Breast epithelium (tissue), 3 donors: Measurements from ENCODE around the gene GBP2.

Experiments used
- POLR2AphosphoS5 ChIP-seq, 3 donors: sonication (generic); formaldehyde crosslinking; IDR thresholded peaks; one replicate each; pipeline ENCODE4 v1.6.1; 2017; ENCODE audit warnings: antibody characterized with exemption in 3 of 3
- TF ChIP-seq, protein P1 (sequence below), 3 donors: fragments of 450-650 bp; IDR thresholded peaks; one replicate each; pipeline ENCODE4 v1.5.1; 2016 to 2017; ENCODE audit warnings: antibody characterized with exemption in 3 of 3, mild to moderate bottlenecking in 3 of 3, moderate library complexity in 3 of 3

DNA sequence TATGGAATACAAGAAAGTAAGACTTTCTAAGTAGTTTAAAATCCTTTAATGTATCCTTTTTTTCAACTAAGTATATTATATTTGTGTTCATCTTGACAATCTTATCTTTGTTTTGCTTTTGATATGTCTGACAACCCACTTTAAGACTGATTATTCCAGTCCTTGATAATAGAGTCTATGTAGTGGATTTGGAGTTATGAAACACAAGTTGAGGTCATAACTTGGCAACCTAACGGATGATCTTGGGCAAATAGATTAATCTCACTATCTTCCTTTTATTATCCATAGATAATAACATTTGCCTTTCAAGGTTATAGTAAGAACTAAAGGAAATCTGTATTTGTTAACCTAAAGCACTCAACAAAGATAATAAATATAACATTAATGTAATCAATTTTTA, 4.8 kb upstream of the GBP2 start:
- TF ChIP-seq, protein P1, sequence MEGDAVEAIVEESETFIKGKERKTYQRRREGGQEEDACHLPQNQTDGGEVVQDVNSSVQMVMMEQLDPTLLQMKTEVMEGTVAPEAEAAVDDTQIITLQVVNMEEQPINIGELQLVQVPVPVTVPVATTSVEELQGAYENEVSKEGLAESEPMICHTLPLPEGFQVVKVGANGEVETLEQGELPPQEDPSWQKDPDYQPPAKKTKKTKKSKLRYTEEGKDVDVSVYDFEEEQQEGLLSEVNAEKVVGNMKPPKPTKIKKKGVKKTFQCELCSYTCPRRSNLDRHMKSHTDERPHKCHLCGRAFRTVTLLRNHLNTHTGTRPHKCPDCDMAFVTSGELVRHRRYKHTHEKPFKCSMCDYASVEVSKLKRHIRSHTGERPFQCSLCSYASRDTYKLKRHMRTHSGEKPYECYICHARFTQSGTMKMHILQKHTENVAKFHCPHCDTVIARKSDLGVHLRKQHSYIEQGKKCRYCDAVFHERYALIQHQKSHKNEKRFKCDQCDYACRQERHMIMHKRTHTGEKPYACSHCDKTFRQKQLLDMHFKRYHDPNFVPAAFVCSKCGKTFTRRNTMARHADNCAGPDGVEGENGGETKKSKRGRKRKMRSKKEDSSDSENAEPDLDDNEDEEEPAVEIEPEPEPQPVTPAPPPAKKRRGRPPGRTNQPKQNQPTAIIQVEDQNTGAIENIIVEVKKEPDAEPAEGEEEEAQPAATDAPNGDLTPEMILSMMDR (IDR thresholded peaks at IDR 0.05): no peak
- no peak for TF ChIP-seq POLR2AphosphoS5 (IDR thresholded peaks at IDR 0.05)
